ENCODE data around the gene PPFIA3.

DNA sequence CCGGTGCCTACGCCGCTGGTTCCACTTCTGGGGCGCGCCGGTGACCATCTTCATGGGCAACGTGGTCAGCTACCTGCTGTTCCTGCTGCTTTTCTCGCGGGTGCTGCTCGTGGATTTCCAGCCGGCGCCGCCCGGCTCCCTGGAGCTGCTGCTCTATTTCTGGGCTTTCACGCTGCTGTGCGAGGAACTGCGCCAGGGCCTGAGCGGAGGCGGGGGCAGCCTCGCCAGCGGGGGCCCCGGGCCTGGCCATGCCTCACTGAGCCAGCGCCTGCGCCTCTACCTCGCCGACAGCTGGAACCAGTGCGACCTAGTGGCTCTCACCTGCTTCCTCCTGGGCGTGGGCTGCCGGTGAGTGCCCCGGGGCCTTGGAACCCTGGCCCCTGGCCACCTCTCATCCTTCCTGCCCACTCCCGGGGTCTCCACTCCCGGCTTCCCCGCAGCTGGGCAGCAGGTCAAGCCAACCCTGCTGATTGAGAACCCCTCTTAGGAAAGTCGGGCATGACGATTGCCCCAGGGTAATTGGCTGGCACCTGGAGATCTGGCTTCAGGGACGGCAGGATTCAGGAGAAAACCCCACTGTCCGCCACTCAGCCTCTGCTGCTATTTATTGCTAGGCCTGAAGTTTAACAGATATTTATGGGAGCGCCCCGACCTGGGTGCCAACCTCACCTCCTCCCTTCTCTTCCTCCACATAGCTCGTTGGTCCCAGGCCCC is 77.3 kb downstream of the PPFIA3 start:
- TF ChIP-seq, protein P1, sequence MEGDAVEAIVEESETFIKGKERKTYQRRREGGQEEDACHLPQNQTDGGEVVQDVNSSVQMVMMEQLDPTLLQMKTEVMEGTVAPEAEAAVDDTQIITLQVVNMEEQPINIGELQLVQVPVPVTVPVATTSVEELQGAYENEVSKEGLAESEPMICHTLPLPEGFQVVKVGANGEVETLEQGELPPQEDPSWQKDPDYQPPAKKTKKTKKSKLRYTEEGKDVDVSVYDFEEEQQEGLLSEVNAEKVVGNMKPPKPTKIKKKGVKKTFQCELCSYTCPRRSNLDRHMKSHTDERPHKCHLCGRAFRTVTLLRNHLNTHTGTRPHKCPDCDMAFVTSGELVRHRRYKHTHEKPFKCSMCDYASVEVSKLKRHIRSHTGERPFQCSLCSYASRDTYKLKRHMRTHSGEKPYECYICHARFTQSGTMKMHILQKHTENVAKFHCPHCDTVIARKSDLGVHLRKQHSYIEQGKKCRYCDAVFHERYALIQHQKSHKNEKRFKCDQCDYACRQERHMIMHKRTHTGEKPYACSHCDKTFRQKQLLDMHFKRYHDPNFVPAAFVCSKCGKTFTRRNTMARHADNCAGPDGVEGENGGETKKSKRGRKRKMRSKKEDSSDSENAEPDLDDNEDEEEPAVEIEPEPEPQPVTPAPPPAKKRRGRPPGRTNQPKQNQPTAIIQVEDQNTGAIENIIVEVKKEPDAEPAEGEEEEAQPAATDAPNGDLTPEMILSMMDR (IDR thresholded peaks at IDR 0.05), result no peak
- TF ChIP-seq POLR2A (IDR thresholded peaks at IDR 0.05), result no peak
